H1 (cell line): ENCODE data around the gene ZNF451. TPM values are rescaled to one million over a fixed set of nuclear protein-coding genes. Genes with fewer than 3 reads are reported as not detected.

Experiments used
- ASH2L ChIP-seq: fragments of 200-600, 300-600 bp; sonication (generic); IDR thresholded peaks from one replicate; pipeline ENCODE4 v1.7.1; 2017; ENCODE audit warnings: low read length
- CEBPB ChIP-seq: IDR thresholded peaks from 2 replicates; pipeline ENCODE4 v1.6.1; 2012; ENCODE audit warnings: low read depth, low read length
- CHD1 ChIP-seq: IDR thresholded peaks from 2 replicates; pipeline ENCODE4 v1.6.1; 2012; ENCODE audit warnings: low read depth, low read length, improper control_type of control experiment
- CHD2 ChIP-seq: IDR thresholded peaks from 2 replicates; pipeline ENCODE4 v1.6.1; 2012; ENCODE audit warnings: low read length, improper control_type of control experiment
- EGR1 ChIP-seq: IDR thresholded peaks from 2 replicates; pipeline ENCODE4 v1.6.1; 2011; ENCODE audit warnings: low read depth, low read length, borderline replicate concordance
- KDM5A ChIP-seq: fragments of 200-600 bp; IDR thresholded peaks from 2 replicates; pipeline ENCODE4 v1.7.1; 2012; ENCODE audit warnings: mild to moderate bottlenecking, low read length, inconsistent platforms, mixed read lengths
- POLR2AphosphoS5 ChIP-seq: IDR thresholded peaks from 2 replicates; pipeline ENCODE4 v1.6.1; 2011; ENCODE audit warnings: low read depth, low read length
- SUZ12 ChIP-seq: fragments of 200-600 bp; sonication (generic); IDR thresholded peaks from 2 replicates; pipeline ENCODE4 v1.6.1; 2012; ENCODE audit warnings: mild to moderate bottlenecking, inconsistent platforms, low read length, moderate library complexity, mixed read lengths
- TBP ChIP-seq: IDR thresholded peaks from 2 replicates; pipeline ENCODE4 v1.6.1; 2011; ENCODE audit warnings: low read depth, low read length, improper control_type of control experiment
- TCF12 ChIP-seq: IDR thresholded peaks from 2 replicates; pipeline ENCODE4 v1.6.1; 2011; ENCODE audit warnings: low read depth, mild to moderate bottlenecking, low read length
- ZNF274 ChIP-seq: IDR thresholded peaks from 2 replicates; pipeline ENCODE4 v1.7.0; 2012; ENCODE audit warnings: low read length, borderline replicate concordance; ENCODE audit errors: extremely low read depth
- polyA plus RNA-seq, 7 experiments: library from polyadenylated mRNA; depleted of rRNA in 3 of 7; stranded (reverse) in 5 of 7; unstranded in 2 of 7; fragments of >200 nt in 5 of 7; fragments of 200-250 nt in 2 of 7; gene quantifications; 1 replicate in 5 of 7; 2 replicates in 1 of 7; 4 replicates in 1 of 7; pipeline versions ENCODE4 v1.2.1 to v1.2.3, GENCODE V29; 2011 to 2013; ENCODE audit warnings: missing spikeins in 2 of 7, mixed read lengths in 2 of 7
- total RNA-seq: library from RNA; stranded (reverse); fragmentation: NEBNext Ultra II Directional; extraction: Animal tissue kit (Norgen Biotek cat#: 25700); gene quantifications from 2 replicates; pipeline ENCODE4 v1.2.1, GENCODE V29; 2021
- TF ChIP-seq, protein P1 (sequence below): fragments of 300-600 bp; sonication (generic); IDR thresholded peaks from 2 replicates; pipeline ENCODE4 v1.7.1; 2012; ENCODE audit warnings: low read length, moderate library complexity, mild to moderate bottlenecking, inconsistent platforms; ENCODE audit not compliant: insufficient replicate concordance

The ZNF451 gene
- total and polyA plus RNA-seq, 2 of the 8 experiments (the other 6 are each of a cell fraction or from before 2014, with no cell fraction given), result 10.7 to 56.8 TPM

DNA sequence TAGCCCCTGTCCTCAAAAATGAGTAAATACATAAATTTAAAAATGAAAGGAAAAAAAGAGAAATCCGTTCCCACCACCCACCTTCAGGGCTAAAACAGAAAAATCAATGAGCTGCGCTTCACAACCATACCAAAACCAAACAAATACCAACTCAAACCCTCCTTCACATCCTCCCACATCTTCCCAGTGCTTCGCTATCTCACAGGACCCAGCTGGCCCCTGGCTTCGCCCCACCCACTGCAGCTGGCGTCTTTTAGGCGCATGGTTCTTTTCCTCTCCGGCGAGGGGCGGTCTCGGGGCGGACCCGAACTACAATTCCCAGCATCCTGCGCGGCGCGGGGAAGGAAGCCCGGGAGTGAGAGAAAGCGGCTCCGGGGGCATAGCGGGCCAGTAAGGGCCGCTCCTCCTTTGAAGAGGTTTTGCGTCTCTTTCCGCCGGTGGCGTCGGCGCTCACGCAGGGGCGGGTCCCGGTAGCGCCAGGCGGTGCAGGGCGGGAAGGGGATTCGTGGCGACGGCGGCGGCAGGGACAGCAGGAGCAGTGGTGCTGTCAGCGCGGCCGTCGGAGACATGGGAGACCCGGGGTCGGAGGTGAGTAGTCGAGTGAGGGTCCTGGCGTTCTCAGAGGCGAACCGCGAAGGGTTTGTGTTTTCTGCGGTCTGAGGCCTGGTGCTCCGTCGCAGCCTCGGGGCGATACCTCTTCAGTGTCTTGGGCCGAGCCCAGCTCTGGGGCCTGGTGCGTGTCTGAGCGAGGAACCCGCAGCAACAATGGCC, at the start of gene ZNF451 (continued):
- TF ChIP-seq ZNF274 (no peak), SUZ12 (no peak), CHD1 (no peak), CEBPB (no peak), EGR1 (no peak), CHD2 (peak; percentile 37; the same call in 1 of the 2 replicates), TCF12 (peak; percentile 83), ASH2L (no peak), TBP (peak; percentile 76), POLR2AphosphoS5 (peak; percentile 79), KDM5A (no peak)
- TF ChIP-seq, protein P1, sequence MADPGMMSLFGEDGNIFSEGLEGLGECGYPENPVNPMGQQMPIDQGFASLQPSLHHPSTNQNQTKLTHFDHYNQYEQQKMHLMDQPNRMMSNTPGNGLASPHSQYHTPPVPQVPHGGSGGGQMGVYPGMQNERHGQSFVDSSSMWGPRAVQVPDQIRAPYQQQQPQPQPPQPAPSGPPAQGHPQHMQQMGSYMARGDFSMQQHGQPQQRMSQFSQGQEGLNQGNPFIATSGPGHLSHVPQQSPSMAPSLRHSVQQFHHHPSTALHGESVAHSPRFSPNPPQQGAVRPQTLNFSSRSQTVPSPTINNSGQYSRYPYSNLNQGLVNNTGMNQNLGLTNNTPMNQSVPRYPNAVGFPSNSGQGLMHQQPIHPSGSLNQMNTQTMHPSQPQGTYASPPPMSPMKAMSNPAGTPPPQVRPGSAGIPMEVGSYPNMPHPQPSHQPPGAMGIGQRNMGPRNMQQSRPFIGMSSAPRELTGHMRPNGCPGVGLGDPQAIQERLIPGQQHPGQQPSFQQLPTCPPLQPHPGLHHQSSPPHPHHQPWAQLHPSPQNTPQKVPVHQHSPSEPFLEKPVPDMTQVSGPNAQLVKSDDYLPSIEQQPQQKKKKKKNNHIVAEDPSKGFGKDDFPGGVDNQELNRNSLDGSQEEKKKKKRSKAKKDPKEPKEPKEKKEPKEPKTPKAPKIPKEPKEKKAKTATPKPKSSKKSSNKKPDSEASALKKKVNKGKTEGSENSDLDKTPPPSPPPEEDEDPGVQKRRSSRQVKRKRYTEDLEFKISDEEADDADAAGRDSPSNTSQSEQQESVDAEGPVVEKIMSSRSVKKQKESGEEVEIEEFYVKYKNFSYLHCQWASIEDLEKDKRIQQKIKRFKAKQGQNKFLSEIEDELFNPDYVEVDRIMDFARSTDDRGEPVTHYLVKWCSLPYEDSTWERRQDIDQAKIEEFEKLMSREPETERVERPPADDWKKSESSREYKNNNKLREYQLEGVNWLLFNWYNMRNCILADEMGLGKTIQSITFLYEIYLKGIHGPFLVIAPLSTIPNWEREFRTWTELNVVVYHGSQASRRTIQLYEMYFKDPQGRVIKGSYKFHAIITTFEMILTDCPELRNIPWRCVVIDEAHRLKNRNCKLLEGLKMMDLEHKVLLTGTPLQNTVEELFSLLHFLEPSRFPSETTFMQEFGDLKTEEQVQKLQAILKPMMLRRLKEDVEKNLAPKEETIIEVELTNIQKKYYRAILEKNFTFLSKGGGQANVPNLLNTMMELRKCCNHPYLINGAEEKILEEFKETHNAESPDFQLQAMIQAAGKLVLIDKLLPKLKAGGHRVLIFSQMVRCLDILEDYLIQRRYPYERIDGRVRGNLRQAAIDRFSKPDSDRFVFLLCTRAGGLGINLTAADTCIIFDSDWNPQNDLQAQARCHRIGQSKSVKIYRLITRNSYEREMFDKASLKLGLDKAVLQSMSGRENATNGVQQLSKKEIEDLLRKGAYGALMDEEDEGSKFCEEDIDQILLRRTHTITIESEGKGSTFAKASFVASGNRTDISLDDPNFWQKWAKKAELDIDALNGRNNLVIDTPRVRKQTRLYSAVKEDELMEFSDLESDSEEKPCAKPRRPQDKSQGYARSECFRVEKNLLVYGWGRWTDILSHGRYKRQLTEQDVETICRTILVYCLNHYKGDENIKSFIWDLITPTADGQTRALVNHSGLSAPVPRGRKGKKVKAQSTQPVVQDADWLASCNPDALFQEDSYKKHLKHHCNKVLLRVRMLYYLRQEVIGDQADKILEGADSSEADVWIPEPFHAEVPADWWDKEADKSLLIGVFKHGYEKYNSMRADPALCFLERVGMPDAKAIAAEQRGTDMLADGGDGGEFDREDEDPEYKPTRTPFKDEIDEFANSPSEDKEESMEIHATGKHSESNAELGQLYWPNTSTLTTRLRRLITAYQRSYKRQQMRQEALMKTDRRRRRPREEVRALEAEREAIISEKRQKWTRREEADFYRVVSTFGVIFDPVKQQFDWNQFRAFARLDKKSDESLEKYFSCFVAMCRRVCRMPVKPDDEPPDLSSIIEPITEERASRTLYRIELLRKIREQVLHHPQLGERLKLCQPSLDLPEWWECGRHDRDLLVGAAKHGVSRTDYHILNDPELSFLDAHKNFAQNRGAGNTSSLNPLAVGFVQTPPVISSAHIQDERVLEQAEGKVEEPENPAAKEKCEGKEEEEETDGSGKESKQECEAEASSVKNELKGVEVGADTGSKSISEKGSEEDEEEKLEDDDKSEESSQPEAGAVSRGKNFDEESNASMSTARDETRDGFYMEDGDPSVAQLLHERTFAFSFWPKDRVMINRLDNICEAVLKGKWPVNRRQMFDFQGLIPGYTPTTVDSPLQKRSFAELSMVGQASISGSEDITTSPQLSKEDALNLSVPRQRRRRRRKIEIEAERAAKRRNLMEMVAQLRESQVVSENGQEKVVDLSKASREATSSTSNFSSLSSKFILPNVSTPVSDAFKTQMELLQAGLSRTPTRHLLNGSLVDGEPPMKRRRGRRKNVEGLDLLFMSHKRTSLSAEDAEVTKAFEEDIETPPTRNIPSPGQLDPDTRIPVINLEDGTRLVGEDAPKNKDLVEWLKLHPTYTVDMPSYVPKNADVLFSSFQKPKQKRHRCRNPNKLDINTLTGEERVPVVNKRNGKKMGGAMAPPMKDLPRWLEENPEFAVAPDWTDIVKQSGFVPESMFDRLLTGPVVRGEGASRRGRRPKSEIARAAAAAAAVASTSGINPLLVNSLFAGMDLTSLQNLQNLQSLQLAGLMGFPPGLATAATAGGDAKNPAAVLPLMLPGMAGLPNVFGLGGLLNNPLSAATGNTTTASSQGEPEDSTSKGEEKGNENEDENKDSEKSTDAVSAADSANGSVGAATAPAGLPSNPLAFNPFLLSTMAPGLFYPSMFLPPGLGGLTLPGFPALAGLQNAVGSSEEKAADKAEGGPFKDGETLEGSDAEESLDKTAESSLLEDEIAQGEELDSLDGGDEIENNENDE, result no peak
